Measurements from ENCODE around the gene BABAM2. TPM values are rescaled to one million over a fixed set of nuclear protein-coding genes. Genes with fewer than 3 reads are reported as not detected.

BABAM2 gene
- total RNA-seq, 6 experiments from 2014 or later = 17.1 to 39.4 (median 25.5) TPM

DNA sequence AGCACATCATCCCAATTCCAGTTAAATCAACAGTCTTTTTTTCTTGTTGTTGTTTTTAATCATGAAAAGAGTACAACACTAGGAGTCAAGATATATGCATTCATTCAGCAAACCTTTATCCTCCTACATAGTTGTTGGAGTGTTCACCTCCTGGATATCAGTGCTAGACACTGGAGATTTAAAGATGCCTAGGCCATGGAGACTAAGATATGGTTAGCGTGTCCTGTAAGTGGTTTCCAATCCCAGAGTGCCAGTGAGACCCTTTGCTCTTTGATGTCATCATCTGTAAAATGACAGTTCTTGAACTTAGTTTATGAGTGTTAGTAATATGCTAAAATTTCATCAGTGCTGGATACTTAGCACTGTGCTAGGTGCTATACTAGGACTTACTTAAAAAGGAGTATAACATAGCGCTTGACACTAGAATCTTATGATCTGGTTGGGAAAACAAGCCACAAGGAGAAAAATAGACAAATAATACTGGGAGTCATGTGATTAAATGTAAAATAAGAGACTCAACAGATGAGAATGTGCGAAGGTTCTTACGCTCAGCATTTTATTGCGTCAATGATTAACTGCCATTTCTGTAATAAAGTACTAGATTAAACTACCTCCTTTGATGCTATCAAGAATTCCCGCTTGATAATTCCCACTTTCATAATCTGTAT, 31.5 kb downstream of the BABAM2 start:
- Histone ChIP-seq H3K4me3 (no peak overlapping the region), H3K27ac (peak overlapping the region in 1 of 3 donors; percentile 55), H3K36me3 (no peaks in the 10 kb centered on the region), H3K4me1 (peaks cover 0 to 7% (median 0%) of the 10 kb centered on the region in 4 donors), H3K27me3 (no peaks in the 10 kb centered on the region), H3K9me3 (no peaks in the 10 kb centered on the region)
- DNase-seq (no peak), ATAC-seq (peak in 2 of 4 donors; percentile 42 to 59)
- intact Hi-C loops (cut with DNase I) = no loop called here
- WGBS (ENCODE audit: insufficient coverage, low coverage, low lambda C conversion rate, missing lambda C conversion rate) = 77% methylated on average over 6 of the region's 6 CpGs
- TF ChIP-seq, protein P1, sequence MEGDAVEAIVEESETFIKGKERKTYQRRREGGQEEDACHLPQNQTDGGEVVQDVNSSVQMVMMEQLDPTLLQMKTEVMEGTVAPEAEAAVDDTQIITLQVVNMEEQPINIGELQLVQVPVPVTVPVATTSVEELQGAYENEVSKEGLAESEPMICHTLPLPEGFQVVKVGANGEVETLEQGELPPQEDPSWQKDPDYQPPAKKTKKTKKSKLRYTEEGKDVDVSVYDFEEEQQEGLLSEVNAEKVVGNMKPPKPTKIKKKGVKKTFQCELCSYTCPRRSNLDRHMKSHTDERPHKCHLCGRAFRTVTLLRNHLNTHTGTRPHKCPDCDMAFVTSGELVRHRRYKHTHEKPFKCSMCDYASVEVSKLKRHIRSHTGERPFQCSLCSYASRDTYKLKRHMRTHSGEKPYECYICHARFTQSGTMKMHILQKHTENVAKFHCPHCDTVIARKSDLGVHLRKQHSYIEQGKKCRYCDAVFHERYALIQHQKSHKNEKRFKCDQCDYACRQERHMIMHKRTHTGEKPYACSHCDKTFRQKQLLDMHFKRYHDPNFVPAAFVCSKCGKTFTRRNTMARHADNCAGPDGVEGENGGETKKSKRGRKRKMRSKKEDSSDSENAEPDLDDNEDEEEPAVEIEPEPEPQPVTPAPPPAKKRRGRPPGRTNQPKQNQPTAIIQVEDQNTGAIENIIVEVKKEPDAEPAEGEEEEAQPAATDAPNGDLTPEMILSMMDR (IDR thresholded peaks at IDR 0.05) = no peak
- no peak for TF ChIP-seq POLR2A (IDR thresholded peaks at IDR 0.05)

DNA sequence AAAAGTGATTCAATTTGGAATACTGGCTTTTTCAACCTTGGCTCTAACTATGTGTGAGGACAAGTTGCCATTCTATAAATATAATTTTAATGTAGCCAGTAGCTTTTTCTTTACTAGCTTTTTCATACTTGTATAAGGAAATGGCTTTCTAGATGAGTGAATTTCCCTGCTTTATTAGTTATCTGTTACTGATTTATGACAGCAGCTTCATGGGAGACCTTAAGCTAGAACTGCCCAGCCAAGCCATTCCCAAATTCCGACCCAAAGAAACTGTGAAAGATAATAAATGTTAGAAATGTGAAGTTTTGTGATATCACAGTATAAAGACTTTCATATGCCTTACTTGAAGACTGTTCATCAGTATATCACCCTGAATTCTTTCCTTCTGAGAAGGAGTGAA, 32.3 kb downstream of the BABAM2 start:
- Histone ChIP-seq H3K27ac (no peak overlapping the region), H3K4me3 (no peak overlapping the region), H3K4me1 (peaks cover 0 to 7% (median 0%) of the 10 kb centered on the region in 4 donors), H3K36me3 (no peaks in the 10 kb centered on the region), H3K9me3 (no peaks in the 10 kb centered on the region), H3K27me3 (no peaks in the 10 kb centered on the region)
- WGBS (ENCODE audit: insufficient coverage, low coverage, low lambda C conversion rate, missing lambda C conversion rate) = 67% methylated on average over 1 of the region's 1 CpG
- TF ChIP-seq, protein P1 (IDR thresholded peaks at IDR 0.05) = no peak
- TF ChIP-seq POLR2A (IDR thresholded peaks at IDR 0.05) = no peak
- ATAC-seq = no peak
- intact Hi-C loops (cut with DNase I) = no loop called here
- no peak for DNase-seq

DNA sequence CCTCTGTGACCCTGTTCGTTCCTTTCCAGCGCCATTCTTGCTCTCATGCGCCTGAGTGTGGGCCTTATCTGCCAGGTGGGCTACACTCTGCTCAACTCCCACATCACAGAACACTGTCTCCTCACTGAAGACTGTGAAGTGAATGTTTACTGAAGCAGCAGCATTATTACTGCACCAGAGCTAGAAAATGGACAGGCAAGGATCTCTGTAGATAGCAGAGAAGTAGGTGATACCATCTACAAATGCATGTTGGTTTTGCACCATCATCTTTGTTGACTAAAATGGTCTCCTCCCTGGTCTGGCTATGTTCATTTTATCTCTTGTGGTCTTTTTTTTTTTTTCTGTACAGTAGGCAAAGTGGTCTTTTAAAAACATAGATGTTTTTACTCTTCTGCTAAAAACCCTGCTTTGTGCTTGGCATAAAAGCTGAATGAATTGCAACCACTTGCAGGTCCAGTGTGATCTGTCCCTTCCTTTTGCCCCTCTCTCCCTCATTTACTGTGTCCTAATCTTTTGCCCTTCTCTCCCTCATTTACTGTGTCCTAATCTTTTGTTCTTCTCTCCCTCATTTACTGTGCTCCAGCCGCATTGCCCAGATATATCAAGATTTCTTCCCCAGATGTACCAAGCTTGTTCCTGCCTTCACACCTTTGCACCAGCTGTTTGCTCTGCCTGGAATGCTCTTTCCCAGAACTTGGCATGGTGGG, 35.4 kb downstream of the BABAM2 start:
- no peaks in the 10 kb centered on the region for H3K36me3 ChIP-seq
- WGBS (ENCODE audit: insufficient coverage, low coverage, low lambda C conversion rate, missing lambda C conversion rate) = 100% methylated on average over 2 of the region's 4 CpGs
- ATAC-seq = no peak
- no peak overlapping the region for H3K4me3 ChIP-seq
- no peak for DNase-seq
- no peaks in the 10 kb centered on the region for H3K4me1 ChIP-seq
- no peaks in the 10 kb centered on the region for H3K9me3 ChIP-seq
- TF ChIP-seq, protein P1 (IDR thresholded peaks at IDR 0.05) = no peak
- TF ChIP-seq POLR2A (IDR thresholded peaks at IDR 0.05) = no peak
- H3K27me3 ChIP-seq = no peaks in the 10 kb centered on the region
- intact Hi-C loops (cut with DNase I) = no loop called here
- H3K27ac ChIP-seq = no peak overlapping the region

DNA sequence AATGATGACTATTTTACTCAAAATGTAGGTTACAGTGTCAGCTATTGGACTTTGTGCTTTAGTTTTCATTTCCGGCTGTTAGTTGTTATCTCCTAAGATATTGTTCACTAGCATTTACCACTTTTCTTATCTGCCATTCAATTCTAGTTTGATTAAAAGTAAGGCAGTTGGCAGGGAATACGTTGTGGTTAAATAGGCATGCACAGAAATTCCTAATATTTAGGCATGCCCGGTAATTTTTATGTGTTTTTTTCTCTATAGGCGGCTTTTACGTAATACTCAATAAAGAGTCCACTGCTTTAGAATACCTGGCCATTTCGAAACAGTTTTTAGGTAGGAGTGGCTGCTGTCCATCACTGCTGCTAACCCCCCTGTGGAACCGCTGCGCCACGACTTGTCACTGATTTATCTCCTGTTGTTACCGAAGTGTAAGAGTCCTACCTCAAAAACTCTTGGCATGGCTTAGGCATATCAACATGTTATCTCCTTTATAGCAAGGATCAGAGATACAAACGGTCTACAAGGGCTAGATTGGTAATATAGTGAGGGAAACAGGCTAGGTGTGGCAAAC, 39.5 kb downstream of the BABAM2 start:
- TF ChIP-seq POLR2A (IDR thresholded peaks at IDR 0.05) = no peak
- TF ChIP-seq, protein P1 (IDR thresholded peaks at IDR 0.05) = no peak
- peak in 1 of 4 donors; percentile 32 for ATAC-seq
- no peaks in the 10 kb centered on the region for H3K27me3 ChIP-seq
- no peak for DNase-seq
- 72% methylated on average over 11 of the region's 11 CpGs for WGBS (ENCODE audit: insufficient coverage, low coverage, low lambda C conversion rate, missing lambda C conversion rate)
- H3K4me3 ChIP-seq = no peak overlapping the region
- H3K9me3 ChIP-seq = no peaks in the 10 kb centered on the region
- H3K36me3 ChIP-seq = no peaks in the 10 kb centered on the region
- no peaks in the 10 kb centered on the region for H3K4me1 ChIP-seq
- intact Hi-C loops (cut with DNase I) = no loop called here
- no peak overlapping the region for H3K27ac ChIP-seq

All from right lobe of liver (tissue), 6 donors.